H1 (cell line): ENCODE results near the gene WNK3.

Experiments used
- BRCA1 ChIP-seq: IDR thresholded peaks from 2 replicates; pipeline ENCODE4 v1.6.1; 2012; ENCODE audit warnings: low read depth, low read length, improper control_type of control experiment
- CTCF ChIP-seq, 3 experiments: IDR thresholded peaks; 1 replicate in 2 of 3; 2 replicates in 1 of 3; pipeline versions ENCODE4 v1.5.1 to v1.6.1; 2011; ENCODE audit warnings: low read length in 3 of 3, mild to moderate bottlenecking in 3 of 3, inconsistent platforms in 2 of 3, low read depth in 1 of 3, moderate library complexity in 1 of 3; ENCODE audit not compliant: insufficient read depth in 1 of 3; ENCODE audit errors: control extremely low read depth in 1 of 3
- POLR2A ChIP-seq, 2 experiments: IDR thresholded peaks; 1 replicate in 1 of 2; 2 replicates in 1 of 2; pipeline ENCODE4 v1.6.1; 2011; ENCODE audit warnings: low read depth in 2 of 2, low read length in 2 of 2, mild to moderate bottlenecking in 2 of 2; ENCODE audit errors: control extremely low read depth in 1 of 2
- POLR2AphosphoS5 ChIP-seq: IDR thresholded peaks from 2 replicates; pipeline ENCODE4 v1.6.1; 2011; ENCODE audit warnings: low read depth, low read length
- RFX5 ChIP-seq: IDR thresholded peaks from 2 replicates; pipeline ENCODE4 v1.6.1; 2011; ENCODE audit warnings: low read depth, low read length, improper control_type of control experiment, borderline replicate concordance
- SP1 ChIP-seq: IDR thresholded peaks from 2 replicates; pipeline ENCODE4 v1.6.1; 2011; ENCODE audit warnings: low read depth, low read length
- ZNF274 ChIP-seq: IDR thresholded peaks from 2 replicates; pipeline ENCODE4 v1.7.0; 2012; ENCODE audit warnings: low read length, borderline replicate concordance; ENCODE audit errors: extremely low read depth

DNA sequence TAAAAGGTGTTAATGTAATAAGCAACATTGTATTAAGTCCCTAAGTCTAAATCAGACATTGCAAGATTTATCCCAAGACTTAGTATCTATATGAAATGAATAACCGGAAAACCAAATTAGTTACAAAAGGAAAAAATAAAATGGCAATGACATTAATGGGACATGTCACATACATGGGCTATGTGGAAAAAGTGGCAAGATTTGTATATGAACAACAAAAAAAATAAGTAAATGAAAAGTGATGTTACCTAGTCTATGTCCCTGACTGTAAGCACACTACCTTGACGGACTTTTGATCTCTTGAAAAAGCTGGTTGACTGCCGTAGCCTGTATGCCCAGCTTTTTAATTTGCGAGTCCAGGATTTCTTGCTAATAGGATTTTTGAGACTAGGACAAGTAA is 119.3 kb downstream of the WNK3 start:
- TF ChIP-seq CTCF (IDR thresholded peaks at IDR 0.05; ENCODE audit: control extremely low read depth in 1 of 3, insufficient read depth in 1 of 3, low read depth in 1 of 3, low read length in 3 of 3) (no peak), RFX5 (no peak), POLR2A (IDR thresholded peaks at IDR 0.05; ENCODE audit: control extremely low read depth in 1 of 2, low read depth in 2 of 2, low read length in 2 of 2) (no peak), ZNF274 (no peak), POLR2AphosphoS5 (no peak), SP1 (no peak), BRCA1 (no peak)
